Activated T-cell treated with anti-CD3 and anti-CD28 coated beads, Interleukin-2, amount 50 U/mL, for 72 hours (primary cell): Measurements from ENCODE around the gene TPP2. TPM values are rescaled to one million over a fixed set of nuclear protein-coding genes. Genes with fewer than 3 reads are reported as not detected.

ENCODE experiments used
- ATAC-seq, 2 donors: fragments of 150-1000 bp; cut with Tn5 transposase; replicated peaks in 1 of 2; 2 replicates each; pipeline ENCODE4 v1.10.0; 2021; ENCODE audit warnings: moderate library complexity in 2 of 2, mild to moderate bottlenecking in 1 of 2
- DNase-seq, 2 donors: peaks; one replicate each; pipeline ENCODE4 v3.0.0; 2021 to 2022; ENCODE audit warnings: mixed read lengths in 1 of 2
- H3K27ac Mint-ChIP-seq: one replicate; pipeline ENCODE4 v1.8.0; 2022; ENCODE audit warnings: mild to moderate bottlenecking, moderate library complexity, mixed read lengths
- H3K27me3 Mint-ChIP-seq: one replicate; pipeline ENCODE4 v1.8.0; 2022; ENCODE audit warnings: low read depth, mixed read lengths
- H3K36me3 Mint-ChIP-seq, 2 donors: one replicate each; pipeline ENCODE4 v1.8.0; 2022; ENCODE audit warnings: mixed read lengths in 2 of 2, mild to moderate bottlenecking in 1 of 2; ENCODE audit not compliant: insufficient read depth in 2 of 2
- H3K4me1 Mint-ChIP-seq: one replicate; pipeline ENCODE4 v1.8.0; 2022; ENCODE audit warnings: low read depth, mixed read lengths
- H3K4me3 Mint-ChIP-seq, 2 donors: one replicate each; pipeline ENCODE4 v1.8.0; 2022; ENCODE audit warnings: mild to moderate bottlenecking in 2 of 2, mixed read lengths in 2 of 2, moderate library complexity in 2 of 2
- H3K9me3 Mint-ChIP-seq, 2 donors: one replicate each; pipeline ENCODE4 v1.8.0; 2022; ENCODE audit warnings: mixed read lengths in 2 of 2
- total RNA-seq, 2 donors: library from RNA; stranded (reverse); gene quantifications; one replicate each; pipeline ENCODE4 v1.2.3, GENCODE V29; 2022

Gene TPP2
- total RNA-seq, 2 donors from 2014 or later: 55.3 to 67.6 TPM

- Mint-ChIP-seq H3K36me3 (peaks cover 0 to 4% of the 10 kb centered on the region in 2 donors), H3K4me1 (no peaks in the 10 kb centered on the region), H3K9me3 (peaks cover 0 to 3% of the 10 kb centered on the region in 2 donors), H3K27me3 (peaks cover 27% of the 10 kb centered on the region), H3K27ac (no peak overlapping the region), H3K4me3 (no peak overlapping the region)
- DNase-seq (no peak), ATAC-seq (no peak)
Measured at GRCh38 chr13:102704238-102705058, 107.7 kb downstream of the TPP2 start.

- H3K36me3 Mint-ChIP-seq: peaks cover 0 to 4% of the 10 kb centered on the region in 2 donors
- H3K27me3 Mint-ChIP-seq: peaks cover 26% of the 10 kb centered on the region
- DNase-seq: no peak
- peaks cover 0 to 3% of the 10 kb centered on the region in 2 donors for H3K9me3 Mint-ChIP-seq
- no peak overlapping the region for H3K27ac Mint-ChIP-seq
- no peak for ATAC-seq
- no peaks in the 10 kb centered on the region for H3K4me1 Mint-ChIP-seq
- no peak overlapping the region for H3K4me3 Mint-ChIP-seq
Measured at GRCh38 chr13:102707467-102707866, 110.7 kb downstream of the TPP2 start.

- DNase-seq (no peak), ATAC-seq (no peak)
- peaks cover 0 to 3% of the 10 kb centered on the region in 2 donors for H3K9me3 Mint-ChIP-seq
- peaks cover 0 to 4% of the 10 kb centered on the region in 2 donors for H3K36me3 Mint-ChIP-seq
- H3K4me1 Mint-ChIP-seq: no peaks in the 10 kb centered on the region
- H3K4me3 Mint-ChIP-seq: no peak overlapping the region
- H3K27ac Mint-ChIP-seq: no peak overlapping the region
- H3K27me3 Mint-ChIP-seq: peaks cover 25% of the 10 kb centered on the region
Measured at GRCh38 chr13:102708211-102708610, 111.4 kb downstream of the TPP2 start.

GRCh38 chr13:102708991-102709390 lies 112.2 kb downstream of the TPP2 start:
- ATAC-seq (no peak), DNase-seq (no peak)
- Mint-ChIP-seq H3K27ac (no peak overlapping the region), H3K4me1 (no peaks in the 10 kb centered on the region), H3K36me3 (peaks cover 0 to 4% of the 10 kb centered on the region in 2 donors), H3K27me3 (peaks cover 17% of the 10 kb centered on the region), H3K9me3 (peaks cover 0 to 3% of the 10 kb centered on the region in 2 donors), H3K4me3 (no peak overlapping the region)

- DNase-seq (no peak), ATAC-seq (no peak)
- no peak overlapping the region for H3K27ac Mint-ChIP-seq
- H3K36me3 Mint-ChIP-seq: peaks cover 0 to 4% of the 10 kb centered on the region in 2 donors
- H3K9me3 Mint-ChIP-seq: peaks cover 0 to 3% of the 10 kb centered on the region in 2 donors
- H3K27me3 Mint-ChIP-seq: peaks cover 14% of the 10 kb centered on the region
- H3K4me1 Mint-ChIP-seq: no peaks in the 10 kb centered on the region
- no peak overlapping the region for H3K4me3 Mint-ChIP-seq
Measured at GRCh38 chr13:102709536-102709935, 112.8 kb downstream of the TPP2 start.

- no peak overlapping the region for H3K27ac Mint-ChIP-seq
- ATAC-seq (no peak), DNase-seq (no peak)
- no peaks in the 10 kb centered on the region for H3K4me1 Mint-ChIP-seq
- H3K27me3 Mint-ChIP-seq: peaks cover 14% of the 10 kb centered on the region
- H3K9me3 Mint-ChIP-seq: peaks cover 0 to 3% of the 10 kb centered on the region in 2 donors
- no peak overlapping the region for H3K4me3 Mint-ChIP-seq
- peaks cover 0 to 4% of the 10 kb centered on the region in 2 donors for H3K36me3 Mint-ChIP-seq
Measured at GRCh38 chr13:102710261-102710679, 113.5 kb downstream of the TPP2 start.

GRCh38 chr13:102715447-102715846 lies 118.7 kb downstream of the TPP2 start:
- H3K9me3 Mint-ChIP-seq: no peaks in the 10 kb centered on the region
- no peak overlapping the region for H3K27ac Mint-ChIP-seq
- H3K4me3 Mint-ChIP-seq: no peak overlapping the region
- no peak for DNase-seq
- no peaks in the 10 kb centered on the region for H3K27me3 Mint-ChIP-seq
- ATAC-seq: no peak
- no peaks in the 10 kb centered on the region for H3K36me3 Mint-ChIP-seq
- no peaks in the 10 kb centered on the region for H3K4me1 Mint-ChIP-seq

- no peak overlapping the region for H3K4me3 Mint-ChIP-seq
Measured at GRCh38 chr13:102718746-102719145, 122.0 kb downstream of the TPP2 start.

GRCh38 chr13:102721800-102722231 lies 125.0 kb downstream of the TPP2 start:
- no peak for ATAC-seq
- H3K27ac Mint-ChIP-seq: no peak overlapping the region

More at GRCh38 chr13:102718746-102719145, 122.0 kb downstream of the TPP2 start:
- Mint-ChIP-seq H3K27me3 (peaks cover 7% of the 10 kb centered on the region), H3K36me3 (no peaks in the 10 kb centered on the region), H3K4me1 (no peaks in the 10 kb centered on the region), H3K27ac (no peak overlapping the region), H3K9me3 (no peaks in the 10 kb centered on the region)
- DNase-seq (no peak), ATAC-seq (no peak)

GRCh38 chr13:102724923-102725322 lies 128.1 kb downstream of the TPP2 start:
- H3K27ac Mint-ChIP-seq: no peak overlapping the region
- H3K4me3 Mint-ChIP-seq: no peak overlapping the region
- no peaks in the 10 kb centered on the region for H3K9me3 Mint-ChIP-seq
- DNase-seq (no peak), ATAC-seq (peak in 1 of 2 donors; percentile 34)
- H3K27me3 Mint-ChIP-seq: peaks cover 7% of the 10 kb centered on the region
- H3K4me1 Mint-ChIP-seq: peaks cover 6% of the 10 kb centered on the region
- H3K36me3 Mint-ChIP-seq: no peaks in the 10 kb centered on the region

More at GRCh38 chr13:102721800-102722231, 125.0 kb downstream of the TPP2 start:
- H3K9me3 Mint-ChIP-seq: no peaks in the 10 kb centered on the region
- H3K4me1 Mint-ChIP-seq: no peaks in the 10 kb centered on the region
- H3K4me3 Mint-ChIP-seq: no peak overlapping the region
- H3K27me3 Mint-ChIP-seq: peaks cover 7% of the 10 kb centered on the region
- DNase-seq: no peak
- no peaks in the 10 kb centered on the region for H3K36me3 Mint-ChIP-seq

- Mint-ChIP-seq H3K36me3 (no peaks in the 10 kb centered on the region), H3K27me3 (peaks cover 7% of the 10 kb centered on the region), H3K9me3 (no peaks in the 10 kb centered on the region), H3K27ac (no peak overlapping the region), H3K4me1 (peaks cover 6% of the 10 kb centered on the region), H3K4me3 (no peak overlapping the region)
- DNase-seq (no peak), ATAC-seq (no peak)
Measured at GRCh38 chr13:102726430-102726829, 129.6 kb downstream of the TPP2 start.
